Measurements from ENCODE around the gene TUBB3.

The TUBB3 gene

DNA sequence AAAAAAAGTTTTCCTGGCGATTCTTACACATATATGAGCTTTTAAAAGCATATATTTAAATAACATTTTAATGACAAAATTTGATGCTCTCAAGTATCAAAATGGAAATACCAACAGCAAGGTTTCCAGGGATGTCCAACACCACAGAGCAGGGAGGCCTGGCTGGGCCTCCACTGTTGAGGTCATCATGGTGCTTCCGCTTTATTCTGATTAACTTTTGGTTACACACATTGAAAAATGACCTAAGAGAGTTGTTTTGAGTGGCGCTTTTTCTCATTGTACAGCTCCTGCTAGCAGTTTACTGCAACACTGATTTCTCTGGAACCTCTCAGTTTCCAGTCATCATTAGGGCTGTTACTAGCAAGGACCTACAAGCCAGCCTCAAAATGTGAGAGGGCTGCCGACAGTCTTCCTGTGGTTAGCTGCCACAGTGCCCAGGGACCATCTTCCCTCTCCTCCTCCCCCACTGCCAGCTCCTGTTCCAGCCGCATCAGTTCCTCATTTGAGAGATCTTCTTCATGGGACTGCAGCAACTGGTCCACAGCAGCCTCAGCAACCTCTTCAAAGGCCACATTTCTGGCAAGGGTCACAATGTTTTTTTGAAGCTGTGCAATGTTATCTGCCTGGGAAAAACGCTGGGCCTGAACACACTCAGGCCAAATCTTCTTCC lies 46.7 kb downstream of the TUBB3 start:
- DNase-seq: no peak

DNA sequence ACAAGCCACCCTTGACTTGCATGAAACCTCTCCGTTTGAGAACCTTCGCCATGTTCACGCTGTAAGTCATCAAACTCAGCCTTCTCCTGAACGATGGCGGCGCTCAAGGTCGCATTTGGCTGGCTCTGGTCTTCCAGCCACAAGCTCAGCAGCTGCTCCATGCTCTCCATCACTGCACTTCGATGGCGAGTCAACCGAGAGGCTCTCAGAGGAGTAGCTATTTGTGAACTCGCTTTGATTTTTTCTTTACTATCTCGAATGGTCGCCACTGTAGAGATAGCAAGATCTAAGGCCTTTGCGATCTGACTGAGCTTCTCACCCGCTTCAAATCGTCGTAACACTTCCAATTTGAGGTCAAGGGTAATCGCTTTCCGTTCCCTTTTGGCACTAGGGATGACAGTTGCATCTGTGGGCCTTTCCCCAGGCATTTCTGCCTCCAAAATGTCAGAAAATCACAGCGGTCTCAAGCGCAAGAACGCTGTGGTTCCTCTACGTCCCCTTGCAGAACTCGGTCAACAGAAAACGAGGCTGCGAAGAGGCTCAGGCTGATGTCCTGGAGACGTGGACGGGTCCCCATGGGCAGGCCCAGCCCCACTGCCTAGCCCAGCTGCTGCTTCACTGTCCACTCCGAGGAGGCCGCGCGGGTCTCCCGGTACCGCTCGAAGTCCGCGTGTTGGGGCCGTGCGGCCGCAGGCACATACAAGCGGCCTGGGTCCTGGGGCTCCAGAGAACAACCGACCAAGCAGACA lies 48.5 kb downstream of the TUBB3 start:
- peak in 1 of 2 experiments; percentile 4 for DNase-seq

DNA sequence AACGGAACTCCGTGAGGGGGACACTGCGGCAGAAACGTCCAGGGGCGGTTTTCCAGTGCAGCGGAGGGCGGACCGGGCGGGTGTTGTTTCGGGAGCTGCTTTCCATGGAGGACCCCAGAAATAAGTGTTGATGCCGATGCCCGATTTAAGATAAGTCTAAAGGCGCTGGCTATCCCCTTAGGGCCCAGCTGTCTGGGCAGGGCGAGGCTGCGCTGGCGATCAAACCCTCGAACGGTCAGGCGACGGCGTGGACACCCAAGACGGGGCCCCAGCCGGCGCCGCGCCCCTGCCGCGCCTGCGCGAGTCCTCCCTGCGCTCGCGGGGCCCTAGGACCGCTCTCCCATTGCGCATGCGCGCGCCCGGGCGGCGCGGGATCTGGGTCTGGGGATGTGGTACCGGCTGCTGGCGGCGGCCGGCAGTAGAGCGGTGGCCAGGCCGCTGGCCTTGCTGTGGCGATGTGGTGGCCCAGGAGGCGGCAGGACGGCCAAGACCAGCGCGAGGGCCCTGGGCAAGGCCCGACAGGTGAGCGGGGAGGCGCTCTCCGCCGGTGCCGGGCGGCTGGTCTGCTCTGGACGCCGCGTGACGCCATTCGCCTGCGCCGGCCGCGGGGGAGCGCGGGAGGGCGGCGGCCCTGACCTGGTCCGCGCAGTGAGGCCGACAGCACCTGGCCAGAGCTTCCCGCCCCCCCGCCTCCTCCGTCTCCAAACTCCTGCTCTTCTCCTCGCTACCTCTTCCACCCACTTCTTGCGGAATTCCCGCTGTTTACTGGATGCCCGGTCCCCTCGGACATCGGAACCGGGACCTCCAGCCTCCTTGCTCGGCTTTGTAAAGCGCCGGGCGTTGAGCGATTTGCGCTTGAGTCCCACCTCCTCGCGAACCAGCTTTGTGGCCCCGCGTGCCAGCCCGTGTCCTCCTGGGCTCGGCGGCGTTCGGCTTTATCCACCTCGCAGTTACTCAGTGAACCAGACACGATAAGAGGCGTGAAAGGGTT lies 49.4 kb downstream of the TUBB3 start:
- DNase-seq: peak; percentile 82 to 85

DNA sequence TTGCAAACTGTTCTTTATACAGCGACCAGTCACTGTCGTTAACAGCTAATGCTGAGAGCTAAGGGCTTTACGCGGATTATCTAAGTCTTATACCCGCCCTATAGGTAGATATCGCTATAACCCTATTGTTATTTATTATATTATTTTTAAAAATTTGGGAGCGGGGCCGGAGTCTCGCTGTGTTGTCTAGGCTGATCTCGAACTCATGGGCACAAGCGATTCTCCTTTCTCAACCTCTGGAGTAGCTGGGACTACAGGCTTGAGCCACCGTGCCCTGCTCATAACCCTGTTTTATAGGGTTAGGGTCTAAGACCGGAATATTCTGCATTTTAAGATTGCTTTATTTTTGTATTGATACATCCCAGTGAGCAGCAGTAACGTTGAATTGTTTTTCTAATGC lies 50.1 kb downstream of the TUBB3 start:
- DNase-seq: no peak

DNA sequence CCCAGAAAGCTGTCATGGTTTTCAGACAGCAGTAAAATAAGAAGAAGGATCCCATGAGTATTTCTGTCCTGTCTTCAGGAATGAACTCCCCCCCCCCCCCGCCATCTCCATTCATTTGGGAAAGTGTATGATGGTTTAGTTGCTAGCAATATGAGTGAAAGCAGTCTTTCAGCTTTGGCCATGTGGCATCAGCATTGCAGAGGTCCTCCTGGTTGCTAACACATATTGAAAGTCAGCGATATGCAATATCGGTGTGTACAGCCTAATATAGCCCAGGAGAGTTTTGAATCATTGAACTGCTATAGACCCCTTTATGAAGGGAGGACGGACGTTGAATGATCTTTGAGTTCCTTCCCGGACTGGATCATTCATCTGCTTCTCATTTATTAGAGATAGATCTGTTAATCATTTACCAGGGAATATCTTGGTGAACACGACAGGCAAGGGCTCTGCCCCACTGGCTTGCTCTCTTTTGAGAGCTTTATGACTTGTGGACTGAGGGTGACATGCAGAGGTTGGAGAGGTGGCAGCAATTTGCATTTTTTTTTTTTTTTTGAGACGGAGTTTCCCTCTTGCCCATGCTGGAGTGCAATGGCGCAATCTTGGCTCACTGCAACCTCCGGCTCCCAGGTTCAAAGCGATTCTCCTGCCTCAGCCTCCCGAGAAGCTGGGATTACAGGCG lies 50.7 kb downstream of the TUBB3 start:
- DNase-seq: no peak

DNA sequence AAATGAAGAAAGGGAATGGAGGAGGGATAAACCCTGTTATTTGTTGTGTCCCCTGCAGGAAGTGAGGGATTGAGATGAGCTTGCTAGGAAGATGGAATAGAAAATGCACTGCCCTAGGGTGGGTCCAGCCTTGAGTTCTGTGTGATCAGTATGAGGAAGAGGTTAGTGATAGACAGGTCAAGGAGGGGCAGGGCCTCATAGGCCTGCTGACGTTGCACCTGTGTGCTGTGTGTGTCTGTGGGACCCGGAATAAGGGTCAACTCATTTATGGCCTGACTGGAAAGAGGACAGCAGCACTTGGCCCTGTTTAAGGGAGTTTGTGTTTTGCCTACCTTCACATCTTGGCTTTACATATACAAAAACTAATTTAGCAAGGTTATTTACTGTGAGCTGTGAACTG lies 51.7 kb downstream of the TUBB3 start:
- DNase-seq: no peak

DNA sequence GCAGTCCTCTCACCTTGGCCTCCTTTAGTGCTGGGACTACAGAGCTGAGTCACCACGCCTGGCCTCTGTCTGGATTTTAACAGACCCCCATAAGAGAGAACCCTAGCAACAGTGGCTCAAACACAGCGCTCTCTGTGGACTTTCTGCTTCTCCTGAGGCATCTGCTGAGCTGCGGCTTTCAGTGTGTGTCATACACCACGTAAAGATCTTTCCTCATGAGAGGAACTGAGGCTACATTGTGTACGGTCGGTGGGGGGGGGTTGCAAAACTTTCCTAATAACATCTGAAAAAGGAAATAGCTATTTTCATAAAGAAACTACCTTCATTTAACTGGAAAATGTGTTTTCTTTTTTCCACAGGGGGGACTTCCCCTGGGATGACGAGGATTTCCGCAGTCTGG lies 58.3 kb downstream of the TUBB3 start:
- DNase-seq: no peak

DNA sequence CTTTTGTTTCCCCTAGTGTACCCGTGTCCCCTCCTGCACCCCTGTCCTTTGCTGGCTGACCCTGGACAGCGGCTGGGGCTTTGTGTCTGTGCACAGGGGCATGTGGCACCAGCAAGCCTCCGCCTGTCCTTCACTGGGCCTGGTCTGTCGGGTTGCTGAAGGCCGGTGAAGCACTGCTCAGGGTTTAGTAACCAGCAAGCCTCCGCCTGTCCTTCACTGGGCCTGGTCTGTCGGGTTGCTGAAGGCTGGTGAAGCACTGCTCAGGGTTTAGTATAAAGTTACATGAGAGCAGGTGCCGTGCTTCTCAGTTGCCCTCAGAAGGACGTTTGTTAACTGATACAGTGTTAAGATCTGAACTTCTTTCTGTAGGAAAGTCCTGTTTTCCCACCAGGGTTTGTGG lies 59.2 kb downstream of the TUBB3 start:
- no peak for DNase-seq

DNA sequence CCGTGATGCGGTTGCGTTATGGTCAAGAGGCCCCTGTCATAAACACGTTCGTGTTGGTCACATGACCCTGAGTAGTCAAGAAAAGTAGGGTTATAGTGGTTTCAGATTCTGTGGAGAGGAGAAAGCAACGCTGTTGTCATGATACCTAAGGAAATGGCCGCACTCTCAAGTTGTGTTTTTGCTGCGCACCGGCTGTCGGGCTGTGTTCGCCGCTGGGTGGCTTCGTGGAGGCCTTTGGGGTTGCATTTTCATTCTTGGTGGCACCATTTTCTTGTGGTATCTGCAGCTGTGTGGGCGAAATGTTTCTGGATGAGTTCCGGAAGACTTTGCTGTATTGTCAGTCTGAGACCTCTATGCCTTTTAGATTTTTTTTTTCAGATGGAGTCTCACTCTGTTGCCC lies 60.4 kb downstream of the TUBB3 start:
- DNase-seq: no peak

DNA sequence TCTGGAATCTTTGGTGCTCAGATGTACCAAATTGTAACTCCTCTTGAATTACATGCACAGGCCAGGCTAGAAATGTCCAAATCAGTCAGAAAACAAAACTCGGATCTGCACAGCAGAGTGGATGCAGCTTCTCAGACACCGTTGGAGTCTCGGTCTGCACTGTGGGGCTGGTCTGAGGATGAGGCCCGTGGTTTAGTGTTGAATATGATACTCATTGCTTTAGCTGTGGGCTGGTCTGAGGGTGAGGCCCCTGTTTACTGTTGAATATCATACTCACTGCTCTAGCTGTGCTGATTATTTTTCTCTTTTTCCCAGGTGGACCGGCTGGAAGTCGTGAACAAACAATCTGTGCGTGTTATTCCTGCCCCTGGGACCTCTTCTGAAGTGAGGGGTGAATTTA lies 61.1 kb downstream of the TUBB3 start:
- no peak for DNase-seq

DNA sequence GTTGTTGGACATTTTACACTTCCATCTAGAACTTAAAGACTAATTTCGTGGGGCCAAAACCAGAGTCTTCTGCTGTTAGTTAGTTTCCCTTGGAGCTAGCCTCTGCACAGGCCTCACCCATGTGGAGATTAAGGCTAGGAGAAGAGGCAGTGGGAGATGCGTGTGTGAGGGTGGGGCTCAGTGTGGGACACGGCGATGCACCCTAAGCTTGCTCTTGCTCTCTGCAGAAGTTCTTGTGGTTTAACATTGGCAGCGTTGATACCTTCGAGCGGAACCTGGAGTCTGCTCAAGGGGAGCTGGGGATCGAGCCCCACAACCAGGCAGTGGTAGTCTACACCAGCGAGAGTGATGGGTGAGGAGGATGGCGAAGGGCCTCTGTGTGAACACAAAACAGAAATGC lies 62.1 kb downstream of the TUBB3 start:
- no peak for DNase-seq

Data from activated CD4-positive, alpha-beta T cell treated with anti-CD3 and anti-CD28 coated beads, Interleukin-2, amount 50 U/mL, for 4 hours (primary cell).